Gastrocnemius medialis (tissue), 4 donors: Measurements from ENCODE around the gene NODAL. TPM values are rescaled to one million over a fixed set of nuclear protein-coding genes. Genes with fewer than 3 reads are reported as not detected.

Experiments used
- ATAC-seq, 2 donors: fragments of 150-250 bp; one replicate each; pipeline ENCODE4 v1.9.1; 2016
- DNase-seq, 2 donors: peaks; one replicate each; pipeline ENCODE4 v3.0.0-alpha.2; 2019
- H3K27ac ChIP-seq, 4 donors: fragments of 200-600 bp; sonication (generic); 1 replicate in 1 of 4; 2 replicates in 3 of 4; pipeline ENCODE4 v1.5.1; 2016 to 2018; ENCODE audit warnings: mild to moderate bottlenecking in 2 of 4, moderate library complexity in 1 of 4
- H3K27me3 ChIP-seq, 3 donors: fragments of 200-600 bp; sonication (generic) in 2 of 3; 1 replicate in 1 of 3; 2 replicates in 2 of 3; pipeline versions ENCODE4 v1.5.1 to v1.6.0; 2016 to 2019; ENCODE audit warnings: mild to moderate bottlenecking in 1 of 3, moderate library complexity in 1 of 3
- H3K36me3 ChIP-seq, 2 donors: fragments of 200-600 bp; sonication (generic) in 1 of 2; one replicate each; pipeline ENCODE4 v1.5.1; 2017 to 2018
- H3K4me1 ChIP-seq, 2 donors: fragments of 200-600 bp; sonication (generic) in 1 of 2; one replicate each; pipeline ENCODE4 v1.5.1; 2016 to 2017; ENCODE audit warnings: mild to moderate bottlenecking in 2 of 2
- H3K4me3 ChIP-seq, 4 donors: fragments of 200-600 bp; sonication (generic) in 3 of 4; 1 replicate in 1 of 4; 2 replicates in 3 of 4; pipeline ENCODE4 v1.5.1; 2016 to 2019; ENCODE audit warnings: mild to moderate bottlenecking in 2 of 4
- H3K9me3 ChIP-seq, 3 donors: fragments of 200-600 bp; sonication (generic) in 2 of 3; 1 replicate in 1 of 3; 2 replicates in 2 of 3; pipeline ENCODE4 v1.5.1; 2016 to 2019
- POLR2A ChIP-seq, 2 donors: fragments of 450-650 bp; IDR thresholded peaks; one replicate each; pipeline ENCODE4 v1.6.1; 2017; ENCODE audit warnings: antibody characterized with exemption in 2 of 2, mild to moderate bottlenecking in 2 of 2, moderate library complexity in 2 of 2
- in situ Hi-C, 4 donors: fragments of 200-750 bp; cut with MboI; loops; one replicate each; pipeline versions ENCODE4 v1.15.0 to v1.8.0; 2017; ENCODE audit warnings: low sequenced_read_pairs in 4 of 4
- intact Hi-C: fragments of 100-400 bp; cut with DNase I; formaldehyde crosslinking; loops from one replicate; pipeline ENCODE4 v1.15.1; 2023; ENCODE audit warnings: low total_unique reads
- total RNA-seq, 4 donors: library from RNA; depleted of rRNA; stranded (reverse); fragments of >200 nt; gene quantifications; one replicate each; pipeline versions ENCODE4 v1.1.0 to v1.2.3, GENCODE V29; 2016
- TF ChIP-seq, protein P1 (sequence below), 5 experiments: fragments of 450-650 bp in 3 of 5; fragments of 200-600 bp in 2 of 5; sonication (generic) in 2 of 5; IDR thresholded peaks in 4 of 5; conservative IDR thresholded peaks in 1 of 5; 1 replicate in 4 of 5; 2 replicates in 1 of 5; pipeline ENCODE4 v1.5.1; 2016 to 2019; ENCODE audit warnings: antibody characterized with exemption in 5 of 5, mild to moderate bottlenecking in 3 of 5, moderate library complexity in 3 of 5

NODAL gene
- total RNA-seq, 4 donors from 2014 or later: not detected

GRCh38 chr10:70404036-70404786 is 37.3 kb downstream of the NODAL start, which contains the start of gene EIF4EBP2:
TSS of gene EIF4EBP2 (plus strand) at chr10:70404145. CDS start at chr10:70404402, 257 bp downstream.
- DNase-seq (peak; percentile 98 to 99), ATAC-seq (peak; percentile 76 to 78)
- peak within 1 kb of the TSS; percentile 83 to 98 (median 87) for H3K4me3 ChIP-seq
- peaks cover 36 to 42% of the 10 kb centered on the region in 2 donors for H3K4me1 ChIP-seq
- no peaks in the 10 kb centered on the region for H3K36me3 ChIP-seq
- in situ Hi-C loops: no loop called here
- H3K9me3 ChIP-seq: no peaks in the 10 kb centered on the region
- H3K27me3 ChIP-seq: no peaks in the 10 kb centered on the region
- intact Hi-C loops: loop anchor here (1.0 to 5.0 kb wide), 3 partner anchors 22 to 78 kb away; partner anchors contain the start of gene LRRC20
- TF ChIP-seq, protein P1, sequence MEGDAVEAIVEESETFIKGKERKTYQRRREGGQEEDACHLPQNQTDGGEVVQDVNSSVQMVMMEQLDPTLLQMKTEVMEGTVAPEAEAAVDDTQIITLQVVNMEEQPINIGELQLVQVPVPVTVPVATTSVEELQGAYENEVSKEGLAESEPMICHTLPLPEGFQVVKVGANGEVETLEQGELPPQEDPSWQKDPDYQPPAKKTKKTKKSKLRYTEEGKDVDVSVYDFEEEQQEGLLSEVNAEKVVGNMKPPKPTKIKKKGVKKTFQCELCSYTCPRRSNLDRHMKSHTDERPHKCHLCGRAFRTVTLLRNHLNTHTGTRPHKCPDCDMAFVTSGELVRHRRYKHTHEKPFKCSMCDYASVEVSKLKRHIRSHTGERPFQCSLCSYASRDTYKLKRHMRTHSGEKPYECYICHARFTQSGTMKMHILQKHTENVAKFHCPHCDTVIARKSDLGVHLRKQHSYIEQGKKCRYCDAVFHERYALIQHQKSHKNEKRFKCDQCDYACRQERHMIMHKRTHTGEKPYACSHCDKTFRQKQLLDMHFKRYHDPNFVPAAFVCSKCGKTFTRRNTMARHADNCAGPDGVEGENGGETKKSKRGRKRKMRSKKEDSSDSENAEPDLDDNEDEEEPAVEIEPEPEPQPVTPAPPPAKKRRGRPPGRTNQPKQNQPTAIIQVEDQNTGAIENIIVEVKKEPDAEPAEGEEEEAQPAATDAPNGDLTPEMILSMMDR (IDR thresholded peaks at IDR 0.05 in 4 of 5, conservative IDR thresholded peaks at IDR 0.05 in 1 of 5): no peak
- TF ChIP-seq POLR2A (IDR thresholded peaks at IDR 0.05): peak; percentile 99
- peak within 1 kb of the TSS; percentile 93 to 99 (median 96) for H3K27ac ChIP-seq

- Histone ChIP-seq H3K9me3 (no peaks in the 10 kb centered on the region), H3K27me3 (no peaks in the 10 kb centered on the region), H3K4me3 (peak overlapping the region; percentile 46 to 98 (median 87)), H3K36me3 (no peaks in the 10 kb centered on the region), H3K27ac (peak overlapping the region; percentile 93 to 99 (median 96)), H3K4me1 (peaks cover 30 to 36% of the 10 kb centered on the region in 2 donors)
- intact Hi-C loops (loop anchor here (1.0 to 5.0 kb wide), 3 partner anchors 21 to 79 kb away; partner anchors contain the start of gene LRRC20), in situ Hi-C loops (no loop called here)
- TF ChIP-seq POLR2A (IDR thresholded peaks at IDR 0.05): no peak
- TF ChIP-seq, protein P1 (IDR thresholded peaks at IDR 0.05 in 4 of 5, conservative IDR thresholded peaks at IDR 0.05 in 1 of 5): no peak
- DNase-seq: no peak
- ATAC-seq: no peak
Observed at GRCh38 chr10:70403483-70404035, 37.9 kb downstream of the NODAL start.

DNA sequence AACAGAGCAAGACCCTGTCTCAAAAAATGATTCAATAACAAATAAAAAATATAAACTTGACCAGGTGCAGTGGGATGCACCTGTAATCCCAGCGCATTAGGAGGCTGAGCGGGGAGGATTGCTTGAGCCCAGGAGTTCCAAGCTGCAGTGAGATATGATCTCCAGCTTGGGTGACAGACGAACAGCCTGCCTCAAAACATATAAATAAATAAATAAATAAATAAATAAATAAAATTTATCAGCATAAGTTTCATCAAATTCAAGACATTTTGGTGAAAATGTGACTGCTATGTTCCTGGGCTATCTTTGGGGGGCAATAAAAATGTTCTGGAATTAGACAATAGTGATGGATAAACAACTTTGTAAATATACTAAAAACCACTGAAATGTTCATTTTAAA is 42.3 kb downstream of the NODAL start:
- H3K27me3 ChIP-seq: no peaks in the 10 kb centered on the region
- ATAC-seq: no peak

DNA sequence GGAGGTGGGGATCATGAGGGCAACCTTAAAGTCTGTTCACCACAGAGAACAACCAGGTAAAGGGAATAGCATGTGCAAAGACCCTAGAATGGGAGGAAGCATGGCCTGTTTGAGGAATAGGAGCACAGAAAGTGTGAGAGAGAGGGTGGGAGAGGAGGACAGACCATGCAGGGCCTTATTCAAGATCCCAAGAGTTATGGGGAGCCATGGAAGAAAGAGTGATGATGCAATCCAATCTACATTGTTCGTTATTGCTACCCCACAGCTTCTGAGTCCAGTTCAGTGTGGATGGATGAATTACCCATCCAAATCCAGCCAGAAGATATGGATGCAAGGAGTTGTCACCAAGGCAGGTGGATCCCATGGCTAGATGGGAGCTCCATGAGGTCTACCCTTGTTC is 45.3 kb downstream of the NODAL start:
- TF ChIP-seq, protein P1 (IDR thresholded peaks at IDR 0.05 in 4 of 5, conservative IDR thresholded peaks at IDR 0.05 in 1 of 5): no peak
- no peak for TF ChIP-seq POLR2A (IDR thresholded peaks at IDR 0.05)
- in situ Hi-C loops (no loop called here), intact Hi-C loops (no loop called here)
- Histone ChIP-seq H3K27ac (no peak overlapping the region), H3K4me3 (no peak overlapping the region), H3K27me3 (no peaks in the 10 kb centered on the region), H3K4me1 (peaks cover 0 to 6% of the 10 kb centered on the region in 2 donors), H3K36me3 (no peaks in the 10 kb centered on the region), H3K9me3 (no peaks in the 10 kb centered on the region)
- no peak for DNase-seq
- ATAC-seq: no peak

More for the DNA sequence above, 42.3 kb downstream of the NODAL start:
- Histone ChIP-seq H3K4me3 (no peak overlapping the region), H3K27ac (no peak overlapping the region), H3K4me1 (peaks cover 12 to 14% of the 10 kb centered on the region in 2 donors), H3K9me3 (no peaks in the 10 kb centered on the region), H3K36me3 (no peaks in the 10 kb centered on the region)
- DNase-seq: no peak
- in situ Hi-C loops (no loop called here), intact Hi-C loops (no loop called here)
- TF ChIP-seq, protein P1 (IDR thresholded peaks at IDR 0.05 in 4 of 5, conservative IDR thresholded peaks at IDR 0.05 in 1 of 5): no peak
- no peak for TF ChIP-seq POLR2A (IDR thresholded peaks at IDR 0.05)
